Neural progenitor cell (in vitro differentiated cells): Measurements from ENCODE around the gene ENO1.

Source experiments
- EZH2phosphoT487 ChIP-seq: fragments of 200-600 bp; sonication (generic); IDR thresholded peaks from 2 replicates; pipeline ENCODE4 v1.6.1; 2017; ENCODE audit warnings: antibody characterized with exemption
- TF ChIP-seq, protein P1 (sequence below): fragments of 200-600 bp; sonication (generic); IDR thresholded peaks from 2 replicates; pipeline ENCODE4 v1.5.1; 2017; ENCODE audit warnings: antibody characterized with exemption, mild to moderate bottlenecking

DNA sequence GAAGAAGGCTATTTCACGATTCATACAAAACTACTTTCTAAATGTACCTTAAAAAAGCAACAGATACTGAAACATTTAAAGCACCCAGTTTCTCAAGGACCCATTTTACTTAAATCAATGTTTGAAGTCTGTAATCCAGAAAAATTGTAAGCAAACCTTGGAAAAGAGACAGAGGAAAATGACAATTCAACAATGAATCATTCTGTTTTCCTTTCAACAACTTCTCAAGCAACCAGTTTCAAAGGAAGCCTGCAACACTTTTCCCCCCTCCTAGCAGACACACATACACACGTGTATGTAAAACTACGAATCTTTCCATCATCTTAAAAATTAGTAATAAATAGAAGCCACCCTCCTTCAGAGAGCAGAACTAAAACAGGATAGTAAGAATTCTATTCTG, 62.2 kb downstream of the ENO1 start:
- TF ChIP-seq, protein P1, sequence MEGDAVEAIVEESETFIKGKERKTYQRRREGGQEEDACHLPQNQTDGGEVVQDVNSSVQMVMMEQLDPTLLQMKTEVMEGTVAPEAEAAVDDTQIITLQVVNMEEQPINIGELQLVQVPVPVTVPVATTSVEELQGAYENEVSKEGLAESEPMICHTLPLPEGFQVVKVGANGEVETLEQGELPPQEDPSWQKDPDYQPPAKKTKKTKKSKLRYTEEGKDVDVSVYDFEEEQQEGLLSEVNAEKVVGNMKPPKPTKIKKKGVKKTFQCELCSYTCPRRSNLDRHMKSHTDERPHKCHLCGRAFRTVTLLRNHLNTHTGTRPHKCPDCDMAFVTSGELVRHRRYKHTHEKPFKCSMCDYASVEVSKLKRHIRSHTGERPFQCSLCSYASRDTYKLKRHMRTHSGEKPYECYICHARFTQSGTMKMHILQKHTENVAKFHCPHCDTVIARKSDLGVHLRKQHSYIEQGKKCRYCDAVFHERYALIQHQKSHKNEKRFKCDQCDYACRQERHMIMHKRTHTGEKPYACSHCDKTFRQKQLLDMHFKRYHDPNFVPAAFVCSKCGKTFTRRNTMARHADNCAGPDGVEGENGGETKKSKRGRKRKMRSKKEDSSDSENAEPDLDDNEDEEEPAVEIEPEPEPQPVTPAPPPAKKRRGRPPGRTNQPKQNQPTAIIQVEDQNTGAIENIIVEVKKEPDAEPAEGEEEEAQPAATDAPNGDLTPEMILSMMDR: no peak
- no peak for TF ChIP-seq EZH2phosphoT487
